Endothelial cell of umbilical vein (primary cell): Measurements from ENCODE around the gene PCBP4.

Experiments
- EZH2 ChIP-seq: IDR thresholded peaks from 2 replicates; pipeline ENCODE4 v1.6.1; 2012; ENCODE audit warnings: borderline replicate concordance, low read depth, mild to moderate bottlenecking, moderate library complexity, low read length, inconsistent platforms; ENCODE audit not compliant: severe bottlenecking
- POLR2A ChIP-seq: IDR thresholded peaks from 2 replicates; pipeline ENCODE4 v1.6.1; 2012; ENCODE audit warnings: low read depth, mild to moderate bottlenecking, control low read depth, low read length
- POLR2AphosphoS5 ChIP-seq: IDR thresholded peaks from 2 replicates; pipeline ENCODE4 v1.6.1; 2012; ENCODE audit warnings: low read depth, mild to moderate bottlenecking, control low read depth, low read length, moderate library complexity; ENCODE audit not compliant: insufficient read depth
- TF ChIP-seq, protein P1 (sequence below), 2 donors: IDR thresholded peaks; 1 replicate in 1 of 2; 2 replicates in 1 of 2; pipeline ENCODE4 v1.5.1; 2011; ENCODE audit warnings: low read length in 2 of 2, mild to moderate bottlenecking in 2 of 2, moderate library complexity in 2 of 2, control low read depth in 1 of 2, inconsistent platforms in 1 of 2, low read depth in 1 of 2; ENCODE audit not compliant: insufficient read depth in 1 of 2; ENCODE audit errors: extremely low read depth in 1 of 2
- TF ChIP-seq, protein P2 (sequence below): IDR thresholded peaks from 2 replicates; pipeline ENCODE4 v1.6.1; 2011; ENCODE audit not compliant: insufficient read depth, insufficient read length

DNA sequence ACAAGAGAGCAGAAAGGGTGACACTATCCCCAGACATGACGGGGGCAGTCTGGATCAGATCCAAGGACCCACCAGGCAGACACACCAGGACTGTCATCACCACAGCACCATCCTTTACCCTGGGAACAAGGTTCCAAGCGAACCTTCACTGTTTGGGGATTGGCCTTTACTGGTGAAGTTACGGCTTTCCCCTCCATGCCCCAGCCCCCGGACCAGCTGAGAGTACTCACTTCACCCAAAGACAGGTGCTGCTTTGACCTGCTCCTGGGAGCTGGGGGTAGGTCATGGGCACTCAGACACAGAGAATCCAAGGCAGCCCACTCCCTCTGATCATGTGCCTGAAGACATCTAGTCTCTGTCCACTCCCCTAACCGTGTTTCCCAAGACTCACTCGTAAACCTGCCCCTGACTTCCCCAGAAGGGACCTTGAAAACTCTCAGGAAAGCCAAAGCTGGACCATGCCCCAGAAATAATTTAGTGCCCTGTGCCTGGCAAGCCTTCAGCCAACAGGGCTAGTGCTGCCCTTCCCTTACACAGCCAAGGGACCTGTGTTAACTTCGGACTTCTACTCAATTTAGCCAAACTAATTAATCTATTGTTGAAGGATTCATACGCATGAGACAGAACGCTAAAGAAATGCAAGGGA is 28.4 kb downstream of the PCBP4 start:
- TF ChIP-seq, protein P1, sequence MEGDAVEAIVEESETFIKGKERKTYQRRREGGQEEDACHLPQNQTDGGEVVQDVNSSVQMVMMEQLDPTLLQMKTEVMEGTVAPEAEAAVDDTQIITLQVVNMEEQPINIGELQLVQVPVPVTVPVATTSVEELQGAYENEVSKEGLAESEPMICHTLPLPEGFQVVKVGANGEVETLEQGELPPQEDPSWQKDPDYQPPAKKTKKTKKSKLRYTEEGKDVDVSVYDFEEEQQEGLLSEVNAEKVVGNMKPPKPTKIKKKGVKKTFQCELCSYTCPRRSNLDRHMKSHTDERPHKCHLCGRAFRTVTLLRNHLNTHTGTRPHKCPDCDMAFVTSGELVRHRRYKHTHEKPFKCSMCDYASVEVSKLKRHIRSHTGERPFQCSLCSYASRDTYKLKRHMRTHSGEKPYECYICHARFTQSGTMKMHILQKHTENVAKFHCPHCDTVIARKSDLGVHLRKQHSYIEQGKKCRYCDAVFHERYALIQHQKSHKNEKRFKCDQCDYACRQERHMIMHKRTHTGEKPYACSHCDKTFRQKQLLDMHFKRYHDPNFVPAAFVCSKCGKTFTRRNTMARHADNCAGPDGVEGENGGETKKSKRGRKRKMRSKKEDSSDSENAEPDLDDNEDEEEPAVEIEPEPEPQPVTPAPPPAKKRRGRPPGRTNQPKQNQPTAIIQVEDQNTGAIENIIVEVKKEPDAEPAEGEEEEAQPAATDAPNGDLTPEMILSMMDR (IDR thresholded peaks at IDR 0.05; ENCODE audit: extremely low read depth in 1 of 2, insufficient read depth in 1 of 2, low read depth in 1 of 2, low read length in 2 of 2): no peak
- TF ChIP-seq POLR2A (no peak), POLR2AphosphoS5 (no peak), EZH2 (no peak)
- TF ChIP-seq, protein P2, sequence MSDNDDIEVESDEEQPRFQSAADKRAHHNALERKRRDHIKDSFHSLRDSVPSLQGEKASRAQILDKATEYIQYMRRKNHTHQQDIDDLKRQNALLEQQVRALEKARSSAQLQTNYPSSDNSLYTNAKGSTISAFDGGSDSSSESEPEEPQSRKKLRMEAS: no peak
